Measurements from ENCODE around the gene COL5A1.

The COL5A1 gene

DNA sequence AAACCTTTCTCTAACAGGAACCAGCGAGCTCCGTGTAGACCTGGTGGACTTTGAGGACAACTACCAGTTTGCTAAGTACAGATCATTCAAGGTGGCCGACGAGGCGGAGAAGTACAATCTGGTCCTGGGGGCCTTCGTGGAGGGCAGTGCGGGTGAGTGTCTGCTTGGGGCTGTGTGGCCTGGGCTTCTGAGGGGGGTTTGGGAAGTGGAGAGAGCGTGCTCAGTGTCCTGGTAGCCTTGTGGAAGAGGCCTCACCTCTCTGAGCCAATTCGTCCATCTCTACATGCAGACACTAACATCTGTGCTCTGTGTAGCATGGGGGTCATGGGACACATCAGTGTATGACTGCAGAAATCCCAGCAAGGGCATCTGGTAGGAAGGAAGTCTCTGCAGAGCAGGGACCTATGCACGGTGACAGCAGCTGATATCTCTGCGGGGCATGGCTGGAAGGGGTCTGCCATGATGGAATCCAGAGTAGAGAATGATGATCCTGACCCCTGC, 244.9 kb downstream of the COL5A1 start:
- DNase-seq, result no peak

DNA sequence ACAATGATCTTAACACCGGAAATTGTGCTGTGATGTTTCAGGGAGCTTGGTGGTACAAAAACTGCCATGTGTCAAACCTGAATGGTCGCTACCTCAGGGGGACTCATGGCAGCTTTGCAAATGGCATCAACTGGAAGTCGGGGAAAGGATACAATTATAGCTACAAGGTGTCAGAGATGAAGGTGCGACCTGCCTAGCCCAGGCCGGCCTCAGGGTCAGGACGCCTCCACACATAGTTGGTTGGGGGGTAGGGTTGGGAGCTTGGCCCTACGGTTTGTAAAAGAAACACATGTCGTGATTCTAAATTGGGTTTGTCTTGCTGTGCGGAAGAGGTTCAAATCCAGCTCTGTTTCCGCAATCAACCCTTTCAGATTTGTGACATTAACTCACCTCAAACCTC, 245.6 kb downstream of the COL5A1 start:
- no peak for DNase-seq

DNA sequence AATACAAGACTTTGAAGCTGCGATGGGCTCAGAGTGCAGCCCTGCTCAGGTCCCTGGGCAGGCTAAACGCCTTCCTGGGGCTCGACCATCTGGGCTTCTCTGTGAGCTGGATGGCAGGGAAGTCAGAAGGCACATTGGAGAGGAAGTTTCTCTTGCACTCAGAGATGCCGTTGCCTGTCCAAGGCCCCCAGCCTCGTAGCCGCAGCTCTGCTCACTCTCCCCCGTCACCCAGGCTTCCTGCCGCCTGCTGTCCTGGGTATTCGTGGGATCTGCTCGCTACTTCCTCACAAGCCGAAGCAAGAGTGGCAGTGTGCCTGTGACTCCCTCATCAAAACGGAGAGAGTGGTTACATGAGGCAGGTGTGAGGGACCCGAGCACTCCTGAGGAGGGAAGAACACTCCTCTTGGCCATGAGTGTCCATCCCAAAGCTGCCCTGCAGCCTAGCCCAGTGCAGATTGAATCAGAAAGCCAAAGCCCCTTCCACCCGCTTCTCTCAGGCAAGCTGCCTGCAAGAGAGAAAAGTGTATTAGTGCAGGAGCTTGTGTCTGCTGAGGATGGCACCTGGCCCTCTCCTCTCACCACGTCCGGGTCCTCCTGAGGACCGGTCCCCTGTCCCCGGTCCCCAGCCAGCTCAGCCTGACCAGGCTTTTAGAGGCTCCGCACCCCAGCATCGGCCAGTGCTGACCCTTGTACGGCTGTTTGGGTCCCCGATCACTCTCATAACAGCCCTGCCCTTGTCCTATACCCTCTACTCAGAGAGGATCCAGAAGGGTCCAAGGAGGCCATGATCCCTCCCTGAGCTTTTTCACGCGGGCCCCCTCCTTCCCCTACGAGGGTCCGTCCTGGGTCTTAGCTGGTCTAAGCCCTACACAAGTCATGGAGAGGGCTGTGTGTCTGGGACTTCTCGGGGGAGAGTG, 246.3 kb downstream of the COL5A1 start:
- no peak for DNase-seq

DNA sequence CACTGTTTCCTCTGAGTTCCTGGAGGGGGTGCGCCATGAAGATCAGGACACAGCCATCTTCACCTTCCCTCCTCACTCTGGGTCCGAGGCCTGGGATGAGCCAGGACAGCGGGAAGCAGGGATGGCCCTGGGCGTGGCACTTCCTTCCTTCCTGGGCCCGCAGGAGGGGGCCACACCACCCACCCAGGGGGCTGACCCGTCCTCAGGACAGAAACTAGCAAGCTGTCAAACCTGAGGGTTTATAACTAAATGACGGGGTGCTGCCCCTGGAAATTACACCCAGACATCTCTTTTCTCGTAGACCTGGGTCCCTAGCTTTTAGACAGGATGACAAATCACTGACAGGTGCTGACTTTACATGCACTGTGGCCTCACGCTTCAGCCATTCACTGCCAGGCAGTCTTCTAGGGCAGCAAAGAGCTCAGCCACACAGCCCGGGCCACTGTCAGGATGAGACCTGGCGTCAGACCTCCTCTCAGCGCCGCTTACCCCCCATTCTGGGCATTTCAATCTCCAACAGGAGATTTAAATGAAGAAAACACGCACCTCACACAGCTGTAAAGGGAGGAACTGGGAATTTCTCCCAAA, 247.1 kb downstream of the COL5A1 start:
- DNase-seq, result no peak

DNA sequence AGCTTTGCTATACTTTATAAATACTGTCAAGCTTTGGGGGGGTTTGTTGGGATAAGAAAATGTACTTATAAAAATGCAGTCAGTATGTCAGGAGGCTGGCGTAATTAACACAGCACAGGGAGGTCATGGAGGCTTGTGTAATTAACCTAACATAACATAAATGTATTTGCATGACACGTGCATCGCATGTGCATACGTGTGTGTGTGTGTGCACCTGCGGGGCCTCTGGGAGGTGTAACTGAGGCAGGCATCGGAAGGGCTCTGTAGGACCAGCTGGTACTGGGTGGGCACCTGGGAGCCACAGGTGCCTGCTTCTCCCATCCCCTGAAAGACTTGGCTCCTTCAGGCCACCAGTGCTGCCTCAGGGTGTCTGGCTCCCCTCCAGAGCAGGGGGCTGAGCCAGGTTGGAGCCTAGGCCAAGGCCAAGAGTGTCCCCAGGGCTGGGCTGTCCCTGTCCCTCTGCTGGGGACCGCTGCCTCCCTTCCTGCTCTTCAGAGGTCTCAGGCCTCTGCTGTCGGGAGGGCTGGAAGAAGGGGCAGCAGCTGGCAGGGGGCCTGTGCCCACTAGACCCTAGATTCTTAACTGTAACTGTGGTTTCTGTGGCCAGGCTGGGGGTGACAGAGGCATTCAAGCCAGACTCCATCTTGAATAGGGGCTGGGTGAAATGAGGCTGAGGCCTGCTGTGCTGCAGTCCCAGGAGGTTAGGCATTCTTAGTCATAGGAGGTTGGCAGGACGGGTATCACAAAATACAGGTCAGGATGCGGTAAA, 248.0 kb downstream of the COL5A1 start:
- no peak for DNase-seq

DNA sequence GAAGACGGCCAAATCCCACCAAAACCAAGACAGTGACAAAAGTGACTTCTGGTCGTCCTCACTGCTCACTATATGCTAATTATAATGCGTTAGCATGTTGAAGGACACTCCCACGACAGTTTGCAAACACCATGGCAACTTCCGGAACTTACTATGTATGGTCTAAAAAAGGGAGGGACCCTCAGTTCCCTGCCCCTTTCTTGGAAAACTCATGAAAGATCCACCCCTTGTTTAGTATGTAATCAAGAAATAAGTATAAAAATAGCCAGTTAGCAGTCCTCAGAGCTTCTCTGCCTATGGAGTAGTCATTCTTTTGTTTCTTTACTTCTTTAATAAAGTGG, 248.5 kb downstream of the COL5A1 start:
- DNase-seq, result no peak

DNA sequence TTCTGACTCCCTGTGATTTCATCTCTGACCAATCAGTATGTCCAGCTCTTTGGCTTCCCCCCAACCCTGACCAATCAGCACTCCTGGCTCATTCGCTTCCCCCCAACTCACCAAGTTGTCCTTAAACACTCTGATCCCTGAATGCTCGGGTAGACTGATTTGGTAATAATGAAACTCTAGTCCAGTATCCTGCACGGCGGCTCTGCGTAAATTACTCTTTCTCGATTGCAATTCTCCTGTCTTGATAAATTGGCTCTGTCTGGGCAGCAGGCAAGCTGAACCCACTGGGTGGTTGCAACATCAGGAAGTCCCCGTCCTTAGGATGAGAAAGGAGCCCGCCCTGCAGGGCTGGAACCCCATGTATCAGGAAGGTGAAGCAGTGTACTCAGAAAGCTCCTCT, 249.4 kb downstream of the COL5A1 start:
- no peak for DNase-seq

DNA sequence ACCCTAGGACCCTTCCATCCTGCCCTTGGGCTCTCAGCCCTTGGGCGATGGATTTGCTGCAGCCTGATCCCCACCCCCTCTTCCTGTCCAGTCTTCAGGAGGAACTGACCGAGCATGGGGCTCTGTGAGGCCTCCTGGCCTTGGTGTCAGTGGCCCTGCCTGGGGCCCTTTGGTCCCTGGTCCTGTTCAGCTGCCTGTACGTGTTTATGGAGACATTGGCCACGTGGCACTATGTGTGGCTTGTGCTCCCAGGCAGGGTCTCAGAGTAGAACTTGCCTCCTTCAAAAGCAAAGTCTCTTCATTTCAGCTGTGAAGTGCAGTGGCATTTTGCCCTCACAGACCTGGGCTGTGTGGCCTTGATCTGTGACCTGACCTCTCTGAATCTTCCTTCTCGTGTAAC, 250.1 kb downstream of the COL5A1 start:
- DNase-seq, result no peak

DNA sequence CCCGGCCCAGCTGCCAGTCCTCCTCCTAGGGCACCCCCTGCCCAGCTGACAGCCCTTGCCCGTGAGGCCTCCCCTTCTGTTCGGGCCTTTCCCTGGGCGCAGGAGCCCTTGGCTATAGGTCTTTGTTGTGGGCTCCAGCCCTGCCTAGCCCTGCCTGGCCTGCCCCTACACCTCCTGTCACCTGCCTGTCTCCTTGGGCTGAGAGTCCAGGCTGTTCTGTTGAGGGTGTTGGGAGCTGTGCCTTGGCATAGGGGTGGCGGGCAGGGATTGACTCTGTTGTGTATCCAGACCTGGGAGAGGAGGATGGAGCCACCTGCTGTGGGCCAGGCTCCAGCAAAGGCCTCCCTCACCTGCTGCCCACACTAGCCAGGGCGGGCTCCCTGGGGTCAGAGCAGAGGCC, 250.6 kb downstream of the COL5A1 start:
- no peak for DNase-seq

DNA sequence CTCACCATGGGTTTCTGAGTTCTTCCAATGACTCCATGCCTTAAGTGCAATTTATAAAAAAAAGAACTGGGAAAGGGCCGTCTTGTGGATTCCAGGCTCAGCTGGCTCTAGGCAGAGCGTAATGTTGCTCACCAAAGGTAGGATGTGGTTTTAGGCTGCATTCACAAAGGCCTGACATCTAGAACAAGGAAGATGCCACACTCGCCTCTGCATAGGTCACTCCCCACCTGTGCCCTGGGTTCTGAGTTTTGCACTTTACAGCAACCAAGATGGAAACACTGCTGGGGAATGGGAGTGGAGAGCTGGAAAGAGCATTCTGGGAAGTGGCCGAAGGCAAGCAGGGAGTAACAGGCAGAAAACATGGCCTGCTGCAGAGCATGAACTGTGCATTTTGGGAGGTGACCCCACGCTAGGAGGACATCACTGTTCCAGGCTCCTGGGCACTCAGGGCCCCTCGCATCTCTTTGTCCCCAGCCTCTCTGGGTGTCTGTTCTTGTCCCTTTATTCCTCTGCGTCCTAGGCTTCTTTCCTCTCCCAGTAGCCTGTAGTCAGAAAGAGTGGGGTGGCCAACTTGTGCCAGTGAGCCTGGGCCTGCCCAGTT, 251.3 kb downstream of the COL5A1 start:
- DNase-seq, result no peak

Data from activated CD4-positive, CD25-positive, alpha-beta regulatory T cell treated with anti-CD3 and anti-CD28 coated beads, Interleukin-2, amount 50 U/mL, for 72 hours (primary cell).